GM12878 (cell line): ENCODE results near the gene MRM1. TPM values are rescaled to one million over a fixed set of nuclear protein-coding genes. Genes with fewer than 3 reads are reported as not detected.
A peak's percentile ranks its signal among the peaks of the same experiment; 100 is the strongest.

Experiments
- ATAC-seq: fragments of 200-7000 bp; cut with Tn5 transposase; 3 replicates; pipeline ENCODE4 v1.9.1; 2020; ENCODE audit warnings: mild to moderate bottlenecking, moderate library complexity
- BruUV-seq: library from RNA; stranded (reverse); fragments of 400-500 nt; replicated peaks from 2 replicates; lab custom pipeline; 2021; lab: Mats Ljungman, UMichigan
- CTCF ChIA-PET: fragments of 300-600 bp; sonication (Branson Sonifier 250); formaldehyde crosslinking; extraction: SDS; loops from one replicate; lab custom pipeline; 2021; ENCODE audit warnings: inconsistent platforms; lab: Yijun Ruan, JAX
- POLR2A ChIA-PET: fragments of 350-600 bp; formaldehyde crosslinking; extraction: SDS; loops from one replicate; lab custom pipeline; 2021; ENCODE audit warnings: inconsistent platforms; lab: Charles Lee
- RAD21 ChIA-PET: fragments of 300-600 bp; sonication (Branson Sonifier 250); formaldehyde crosslinking; loops from one replicate; lab custom pipeline; 2023; ENCODE audit warnings: antibody characterized with exemption; ENCODE audit not compliant: unreplicated experiment; lab: Charles Lee
- SMC1A ChIA-PET: fragments of 300-600 bp; sonication (Branson Sonifier 250); formaldehyde crosslinking; loops from one replicate; lab custom pipeline; 2023; ENCODE audit not compliant: unreplicated experiment, uncharacterized antibody; lab: Charles Lee
- DNase-seq: peaks from one replicate; pipeline ENCODE4 v3.0.0-alpha.2; 2011; ENCODE audit warnings: low read depth, low spot score
- FAIRE-seq: peaks from 3 replicates; lab custom pipeline; 2011; peaks lifted over from hg19 to GRCh38; lab: Jason Lieb, UNC
- H2AFZ ChIP-seq: 2 replicates; pipeline ENCODE4 v1.6.0; 2011; ENCODE audit warnings: low read depth, low read length, control low read depth; ENCODE audit not compliant: control insufficient read depth
- H3K27ac ChIP-seq: 2 replicates; pipeline ENCODE4 v1.5.1; 2011; ENCODE audit warnings: control low read depth; ENCODE audit not compliant: control insufficient read depth, insufficient read depth
- H3K27me3 ChIP-seq, 2 experiments: replicated peaks in 1 of 2; 2 replicates each; pipeline versions ENCODE4 v1.6.0 to v1.6.1; 2011; ENCODE audit warnings: low read length in 1 of 2; ENCODE audit not compliant: control insufficient read depth in 2 of 2, insufficient read depth in 2 of 2
- H3K36me3 ChIP-seq, 2 experiments: 2 replicates each; pipeline ENCODE4 v1.5.1; 2011; ENCODE audit warnings: low read length in 1 of 2; ENCODE audit not compliant: control insufficient read depth in 2 of 2, insufficient read depth in 2 of 2
- H3K4me1 ChIP-seq: 2 replicates; pipeline ENCODE4 v1.6.1; 2011; ENCODE audit warnings: mild to moderate bottlenecking, low read length, moderate library complexity, mixed read lengths; ENCODE audit not compliant: control insufficient read depth, insufficient read depth
- H3K4me2 ChIP-seq: 2 replicates; pipeline ENCODE4 v1.6.0; 2011; ENCODE audit warnings: control low read depth; ENCODE audit not compliant: control insufficient read depth, insufficient read depth
- H3K4me3 ChIP-seq: fragments of 200-600 bp; sonication (generic); 2 replicates; pipeline ENCODE4 v1.5.1; 2016
- H3K79me2 ChIP-seq: 2 replicates; pipeline ENCODE4 v1.6.0; 2011; ENCODE audit warnings: low read length; ENCODE audit not compliant: control insufficient read depth, insufficient read depth
- H3K9ac ChIP-seq: 2 replicates; pipeline ENCODE4 v1.8.0; 2011; ENCODE audit warnings: low read length, control low read depth, mixed read lengths; ENCODE audit not compliant: control insufficient read depth, insufficient read depth
- H3K9me3 ChIP-seq: replicated peaks from 3 replicates; pipeline ENCODE4 v1.5.1; 2011; ENCODE audit warnings: mild to moderate bottlenecking, low read length; ENCODE audit not compliant: control insufficient read depth, insufficient read depth
- H4K20me1 ChIP-seq: 2 replicates; pipeline ENCODE4 v1.6.0; 2011; ENCODE audit not compliant: control insufficient read depth, insufficient read depth
- CBX5 ChIP-seq: sonication (generic); IDR thresholded peaks from 2 replicates; pipeline ENCODE4 v1.6.1; 2016; ENCODE audit warnings: low read depth, moderate library complexity, mild to moderate bottlenecking, inconsistent platforms
- CHD2 ChIP-seq: IDR thresholded peaks from 2 replicates; pipeline ENCODE4 v1.6.1; 2011; ENCODE audit warnings: low read depth, low read length, improper control_type of control experiment, borderline replicate concordance
- MTA2 ChIP-seq: fragments of 450-650 bp; IDR thresholded peaks from 2 replicates; pipeline ENCODE4 v1.6.1; 2016; ENCODE audit warnings: low read depth, mild to moderate bottlenecking, moderate library complexity
- NFXL1 ChIP-seq: fragments of 450-650 bp; IDR thresholded peaks from 2 replicates; pipeline ENCODE4 v1.6.1; 2017; ENCODE audit warnings: antibody characterized with exemption, mild to moderate bottlenecking, borderline replicate concordance
- POLR2AphosphoS5 ChIP-seq: IDR thresholded peaks from 2 replicates; pipeline ENCODE4 v1.6.1; 2011; ENCODE audit warnings: mild to moderate bottlenecking, low read length, inconsistent platforms
- POU2F2 ChIP-seq: IDR thresholded peaks from 3 replicates; pipeline ENCODE4 v1.6.1; 2011; ENCODE audit warnings: low read depth, mild to moderate bottlenecking, low read length, borderline replicate concordance
- RAD21 ChIP-seq: IDR thresholded peaks from 2 replicates; pipeline ENCODE4 v1.6.1; 2011; ENCODE audit warnings: mild to moderate bottlenecking, low read depth, low read length, moderate library complexity; ENCODE audit not compliant: insufficient read depth
- RUNX3 ChIP-seq: IDR thresholded peaks from 2 replicates; pipeline ENCODE4 v1.6.1; 2012; ENCODE audit warnings: low read length, inconsistent platforms
- SMARCA5 ChIP-seq: fragments of 450-650 bp; IDR thresholded peaks from 2 replicates; pipeline ENCODE4 v1.6.1; 2017; ENCODE audit warnings: mild to moderate bottlenecking
- SMC3 ChIP-seq: IDR thresholded peaks from 2 replicates; pipeline ENCODE4 v1.6.1; 2011; ENCODE audit warnings: low read length, improper control_type of control experiment, borderline replicate concordance
- TARDBP ChIP-seq: IDR thresholded peaks from 2 replicates; pipeline ENCODE4 v1.6.1; 2016; ENCODE audit warnings: borderline replicate concordance
- WGBS: methylation state at CpG from one replicate; pipeline ENCODE4 v1.1.6; 2016; ENCODE audit warnings: low lambda C conversion rate; ENCODE audit not compliant: insufficient replicate concordance, insufficient coverage; ENCODE audit errors: missing lambda C conversion rate; 5-methylcytosine and 5-hydroxymethylcytosine counted together
- in situ Hi-C: fragments of 300-500 bp; cut with MboI; formaldehyde crosslinking; loops from 9 replicates; pipeline ENCODE4 v1.14.3; 2018; ENCODE audit warnings: mixed read lengths
- intact Hi-C: fragments of 100-400 bp; cut with micrococcal nuclease; formaldehyde crosslinking; loops from one replicate; pipeline ENCODE4 v1.14.2; 2022; ENCODE audit not compliant: unreplicated experiment
- polyA plus RNA-seq, 11 experiments: library from polyadenylated mRNA; depleted of rRNA in 4 of 11; unstranded in 6 of 11; stranded (reverse) in 5 of 11; fragments of >200 nt; fragmentation: Nextera tagmentation in 4 of 11; fragmentation: Illumina TruSeq in 1 of 11; extraction: Ambion mirVana in 4 of 11; extraction: Trizol in 1 of 11; gene quantifications; 1 replicate in 1 of 11; 2 replicates in 10 of 11; pipeline versions ENCODE4 v1.2.1 to v1.2.3, GENCODE V29; 2011 to 2016; ENCODE audit warnings: inconsistent platforms in 2 of 11, missing spikeins in 2 of 11, low read depth in 1 of 11
- total RNA-seq, 4 experiments: library from RNA; depleted of rRNA in 3 of 4; stranded (reverse); fragments of >200 nt in 3 of 4; fragmentation: Illumina TruSeq in 1 of 4; extraction: Trizol in 1 of 4; gene quantifications; 2 replicates each; pipeline versions ENCODE4 v1.2.1 to v1.2.3, GENCODE V29; 2013 to 2021
- TF ChIP-seq, protein P1 (sequence below): fragments of 450-650 bp; IDR thresholded peaks from 2 replicates; pipeline ENCODE4 v1.6.1; 2016; ENCODE audit warnings: mild to moderate bottlenecking, moderate library complexity, borderline replicate concordance
- TF ChIP-seq, protein P2 (sequence below), 3 experiments: IDR thresholded peaks in 2 of 3; conservative IDR thresholded peaks in 1 of 3; 2 replicates each; pipeline ENCODE4 v1.5.1; 2011; ENCODE audit warnings: low read depth in 3 of 3, low read length in 3 of 3, mild to moderate bottlenecking in 3 of 3, control low read depth in 2 of 3, moderate library complexity in 2 of 3, inconsistent platforms in 1 of 3, mixed read lengths in 1 of 3; ENCODE audit not compliant: control insufficient read depth in 2 of 3, insufficient read depth in 1 of 3; ENCODE audit errors: extremely low read depth in 1 of 3
- TF ChIP-seq, protein P3 (sequence below): fragments of 450-650 bp; conservative IDR thresholded peaks from 2 replicates; pipeline ENCODE4 v1.6.1; 2017; ENCODE audit warnings: mild to moderate bottlenecking, moderate library complexity

MRM1 gene
- total and polyA plus RNA-seq, 10 of the 15 experiments (the other 5 are each of a cell fraction or from before 2014, with no cell fraction given), result 0.23 to 16.9 (median 13.2) TPM

DNA sequence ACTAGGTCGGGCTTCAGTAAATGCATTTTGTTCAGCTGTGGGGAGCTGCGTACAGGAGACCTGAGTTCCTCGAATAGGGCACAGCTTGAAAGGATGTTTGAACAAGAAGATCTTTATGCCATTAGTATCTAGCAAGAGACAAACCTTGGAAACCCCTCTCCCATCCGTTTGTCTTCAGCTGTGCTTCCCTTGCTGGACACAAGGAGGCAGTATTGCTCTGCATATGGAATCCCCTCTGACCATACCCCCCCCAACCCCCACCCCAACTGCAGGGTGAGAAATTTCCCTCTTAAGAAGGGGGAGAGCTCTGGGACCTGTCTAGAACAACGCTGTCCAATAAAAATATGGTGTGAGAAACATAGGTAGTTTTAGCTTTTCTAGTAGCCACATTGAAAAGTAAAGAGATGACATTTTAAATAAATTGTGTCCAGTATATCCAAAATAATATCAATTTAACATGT lies 1.6 kb downstream of the MRM1 start:
- no peak for FAIRE-seq
- Histone ChIP-seq H4K20me1 (peaks cover 2% of the 10 kb centered on the region; the same call in 1 of the 2 replicates), H3K4me2 (peak overlapping the region; percentile 86), H3K36me3 (peaks cover 0 to 4% of the 10 kb centered on the region in 2 experiments; a peak in 1 of 4 replicates), H3K27me3 (no peaks in the 10 kb centered on the region), H3K79me2 (peaks cover 37% of the 10 kb centered on the region), H3K9me3 (no peaks in the 10 kb centered on the region), H2AFZ (no peak overlapping the region), H3K4me1 (peaks cover 13% of the 10 kb centered on the region), H3K9ac (peak overlapping the region; percentile 81), H3K27ac (0 out of 2 replicates have a peak overlapping the region, but pooled peaks have one; percentile 90), H3K4me3 (peak overlapping the region; percentile 89)
- intact Hi-C loops (loop anchor here (5.0 kb wide), 1 partner anchor 56 kb away; no protein-coding TSS in a partner anchor), in situ Hi-C loops (loop anchor here (10.0 to 25.0 kb wide), 3 partner anchors 459 to 762 kb away; no protein-coding TSS in a partner anchor)
- no peak for TF ChIP-seq MTA2
- no peak for TF ChIP-seq CBX5
- peak; percentile 79 for TF ChIP-seq RAD21
- TF ChIP-seq, protein P1, sequence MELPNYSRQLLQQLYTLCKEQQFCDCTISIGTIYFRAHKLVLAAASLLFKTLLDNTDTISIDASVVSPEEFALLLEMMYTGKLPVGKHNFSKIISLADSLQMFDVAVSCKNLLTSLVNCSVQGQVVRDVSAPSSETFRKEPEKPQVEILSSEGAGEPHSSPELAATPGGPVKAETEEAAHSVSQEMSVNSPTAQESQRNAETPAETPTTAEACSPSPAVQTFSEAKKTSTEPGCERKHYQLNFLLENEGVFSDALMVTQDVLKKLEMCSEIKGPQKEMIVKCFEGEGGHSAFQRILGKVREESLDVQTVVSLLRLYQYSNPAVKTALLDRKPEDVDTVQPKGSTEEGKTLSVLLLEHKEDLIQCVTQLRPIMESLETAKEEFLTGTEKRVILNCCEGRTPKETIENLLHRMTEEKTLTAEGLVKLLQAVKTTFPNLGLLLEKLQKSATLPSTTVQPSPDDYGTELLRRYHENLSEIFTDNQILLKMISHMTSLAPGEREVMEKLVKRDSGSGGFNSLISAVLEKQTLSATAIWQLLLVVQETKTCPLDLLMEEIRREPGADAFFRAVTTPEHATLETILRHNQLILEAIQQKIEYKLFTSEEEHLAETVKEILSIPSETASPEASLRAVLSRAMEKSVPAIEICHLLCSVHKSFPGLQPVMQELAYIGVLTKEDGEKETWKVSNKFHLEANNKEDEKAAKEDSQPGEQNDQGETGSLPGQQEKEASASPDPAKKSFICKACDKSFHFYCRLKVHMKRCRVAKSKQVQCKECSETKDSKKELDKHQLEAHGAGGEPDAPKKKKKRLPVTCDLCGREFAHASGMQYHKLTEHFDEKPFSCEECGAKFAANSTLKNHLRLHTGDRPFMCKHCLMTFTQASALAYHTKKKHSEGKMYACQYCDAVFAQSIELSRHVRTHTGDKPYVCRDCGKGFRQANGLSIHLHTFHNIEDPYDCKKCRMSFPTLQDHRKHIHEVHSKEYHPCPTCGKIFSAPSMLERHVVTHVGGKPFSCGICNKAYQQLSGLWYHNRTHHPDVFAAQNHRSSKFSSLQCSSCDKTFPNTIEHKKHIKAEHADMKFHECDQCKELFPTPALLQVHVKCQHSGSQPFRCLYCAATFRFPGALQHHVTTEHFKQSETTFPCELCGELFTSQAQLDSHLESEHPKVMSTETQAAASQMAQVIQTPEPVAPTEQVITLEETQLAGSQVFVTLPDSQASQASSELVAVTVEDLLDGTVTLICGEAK, result 0 out of 2 replicates have a peak, but pooled peaks have one; percentile 31
- no peak for TF ChIP-seq SMARCA5
- no peak for TF ChIP-seq POLR2AphosphoS5
- TF ChIP-seq, protein P2, sequence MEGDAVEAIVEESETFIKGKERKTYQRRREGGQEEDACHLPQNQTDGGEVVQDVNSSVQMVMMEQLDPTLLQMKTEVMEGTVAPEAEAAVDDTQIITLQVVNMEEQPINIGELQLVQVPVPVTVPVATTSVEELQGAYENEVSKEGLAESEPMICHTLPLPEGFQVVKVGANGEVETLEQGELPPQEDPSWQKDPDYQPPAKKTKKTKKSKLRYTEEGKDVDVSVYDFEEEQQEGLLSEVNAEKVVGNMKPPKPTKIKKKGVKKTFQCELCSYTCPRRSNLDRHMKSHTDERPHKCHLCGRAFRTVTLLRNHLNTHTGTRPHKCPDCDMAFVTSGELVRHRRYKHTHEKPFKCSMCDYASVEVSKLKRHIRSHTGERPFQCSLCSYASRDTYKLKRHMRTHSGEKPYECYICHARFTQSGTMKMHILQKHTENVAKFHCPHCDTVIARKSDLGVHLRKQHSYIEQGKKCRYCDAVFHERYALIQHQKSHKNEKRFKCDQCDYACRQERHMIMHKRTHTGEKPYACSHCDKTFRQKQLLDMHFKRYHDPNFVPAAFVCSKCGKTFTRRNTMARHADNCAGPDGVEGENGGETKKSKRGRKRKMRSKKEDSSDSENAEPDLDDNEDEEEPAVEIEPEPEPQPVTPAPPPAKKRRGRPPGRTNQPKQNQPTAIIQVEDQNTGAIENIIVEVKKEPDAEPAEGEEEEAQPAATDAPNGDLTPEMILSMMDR (IDR thresholded peaks at IDR 0.05 in 2 of 3, conservative IDR thresholded peaks at IDR 0.05 in 1 of 3; ENCODE audit: control insufficient read depth in 2 of 3, extremely low read depth in 1 of 3, insufficient read depth in 1 of 3, low read depth in 3 of 3, low read length in 3 of 3), result peak; percentile 79 to 89 (median 86)
- TF ChIP-seq RUNX3, result peak; percentile 50; the same call in 1 of the 2 replicates
- TF ChIP-seq NFXL1, result no peak
- peak; percentile 49; the same call in 1 of the 2 replicates for TF ChIP-seq SMC3
- TF ChIP-seq, protein P3, sequence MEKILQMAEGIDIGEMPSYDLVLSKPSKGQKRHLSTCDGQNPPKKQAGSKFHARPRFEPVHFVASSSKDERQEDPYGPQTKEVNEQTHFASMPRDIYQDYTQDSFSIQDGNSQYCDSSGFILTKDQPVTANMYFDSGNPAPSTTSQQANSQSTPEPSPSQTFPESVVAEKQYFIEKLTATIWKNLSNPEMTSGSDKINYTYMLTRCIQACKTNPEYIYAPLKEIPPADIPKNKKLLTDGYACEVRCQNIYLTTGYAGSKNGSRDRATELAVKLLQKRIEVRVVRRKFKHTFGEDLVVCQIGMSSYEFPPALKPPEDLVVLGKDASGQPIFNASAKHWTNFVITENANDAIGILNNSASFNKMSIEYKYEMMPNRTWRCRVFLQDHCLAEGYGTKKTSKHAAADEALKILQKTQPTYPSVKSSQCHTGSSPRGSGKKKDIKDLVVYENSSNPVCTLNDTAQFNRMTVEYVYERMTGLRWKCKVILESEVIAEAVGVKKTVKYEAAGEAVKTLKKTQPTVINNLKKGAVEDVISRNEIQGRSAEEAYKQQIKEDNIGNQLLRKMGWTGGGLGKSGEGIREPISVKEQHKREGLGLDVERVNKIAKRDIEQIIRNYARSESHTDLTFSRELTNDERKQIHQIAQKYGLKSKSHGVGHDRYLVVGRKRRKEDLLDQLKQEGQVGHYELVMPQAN, result no peak
- 0 out of 2 replicates have a peak, but pooled peaks have one; percentile 27 for TF ChIP-seq CHD2
- TF ChIP-seq POU2F2, result peak; percentile 61; the same call in 1 of the 3 replicates
- no peak for TF ChIP-seq TARDBP
- under 1% methylated on average over 5 of the region's 5 CpGs for WGBS
- RAD21 ChIA-PET, result interaction anchor here (0.6 to 4.3 kb wide), 28 partner anchors 8 to 1830 kb away, joined by 3 to 34 read pairs (median 4); partner anchors contain the start of genes DHRS11, GGNBP2, MYO19 and PIGW
- CTCF ChIA-PET, result interaction anchor here (0.7 to 4.3 kb wide), 40 partner anchors 9 to 1001 kb away, joined by 3 to 91 read pairs (median 5); partner anchors contain the start of genes DHRS11, GGNBP2, MYO19 and PIGW
- SMC1A ChIA-PET, result interaction anchor here (0.8 to 4.2 kb wide), 19 partner anchors 10 to 794 kb away, joined by 3 to 29 read pairs (median 4); partner anchors contain the start of genes AATF and PIGW
- POLR2A ChIA-PET, result interaction anchor here (0.6 to 3.0 kb wide), 5 partner anchors 9 to 688 kb away, joined by 3 to 28 read pairs (median 3); partner anchors contain the start of gene GGNBP2
- BruUV-seq, result no TSS peak
- ATAC-seq, result peak; percentile 41
- peak; percentile 54 for DNase-seq
